ENCODE measurements around the gene COL6A1.

Gene COL6A1, protein sequence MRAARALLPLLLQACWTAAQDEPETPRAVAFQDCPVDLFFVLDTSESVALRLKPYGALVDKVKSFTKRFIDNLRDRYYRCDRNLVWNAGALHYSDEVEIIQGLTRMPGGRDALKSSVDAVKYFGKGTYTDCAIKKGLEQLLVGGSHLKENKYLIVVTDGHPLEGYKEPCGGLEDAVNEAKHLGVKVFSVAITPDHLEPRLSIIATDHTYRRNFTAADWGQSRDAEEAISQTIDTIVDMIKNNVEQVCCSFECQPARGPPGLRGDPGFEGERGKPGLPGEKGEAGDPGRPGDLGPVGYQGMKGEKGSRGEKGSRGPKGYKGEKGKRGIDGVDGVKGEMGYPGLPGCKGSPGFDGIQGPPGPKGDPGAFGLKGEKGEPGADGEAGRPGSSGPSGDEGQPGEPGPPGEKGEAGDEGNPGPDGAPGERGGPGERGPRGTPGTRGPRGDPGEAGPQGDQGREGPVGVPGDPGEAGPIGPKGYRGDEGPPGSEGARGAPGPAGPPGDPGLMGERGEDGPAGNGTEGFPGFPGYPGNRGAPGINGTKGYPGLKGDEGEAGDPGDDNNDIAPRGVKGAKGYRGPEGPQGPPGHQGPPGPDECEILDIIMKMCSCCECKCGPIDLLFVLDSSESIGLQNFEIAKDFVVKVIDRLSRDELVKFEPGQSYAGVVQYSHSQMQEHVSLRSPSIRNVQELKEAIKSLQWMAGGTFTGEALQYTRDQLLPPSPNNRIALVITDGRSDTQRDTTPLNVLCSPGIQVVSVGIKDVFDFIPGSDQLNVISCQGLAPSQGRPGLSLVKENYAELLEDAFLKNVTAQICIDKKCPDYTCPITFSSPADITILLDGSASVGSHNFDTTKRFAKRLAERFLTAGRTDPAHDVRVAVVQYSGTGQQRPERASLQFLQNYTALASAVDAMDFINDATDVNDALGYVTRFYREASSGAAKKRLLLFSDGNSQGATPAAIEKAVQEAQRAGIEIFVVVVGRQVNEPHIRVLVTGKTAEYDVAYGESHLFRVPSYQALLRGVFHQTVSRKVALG

DNA sequence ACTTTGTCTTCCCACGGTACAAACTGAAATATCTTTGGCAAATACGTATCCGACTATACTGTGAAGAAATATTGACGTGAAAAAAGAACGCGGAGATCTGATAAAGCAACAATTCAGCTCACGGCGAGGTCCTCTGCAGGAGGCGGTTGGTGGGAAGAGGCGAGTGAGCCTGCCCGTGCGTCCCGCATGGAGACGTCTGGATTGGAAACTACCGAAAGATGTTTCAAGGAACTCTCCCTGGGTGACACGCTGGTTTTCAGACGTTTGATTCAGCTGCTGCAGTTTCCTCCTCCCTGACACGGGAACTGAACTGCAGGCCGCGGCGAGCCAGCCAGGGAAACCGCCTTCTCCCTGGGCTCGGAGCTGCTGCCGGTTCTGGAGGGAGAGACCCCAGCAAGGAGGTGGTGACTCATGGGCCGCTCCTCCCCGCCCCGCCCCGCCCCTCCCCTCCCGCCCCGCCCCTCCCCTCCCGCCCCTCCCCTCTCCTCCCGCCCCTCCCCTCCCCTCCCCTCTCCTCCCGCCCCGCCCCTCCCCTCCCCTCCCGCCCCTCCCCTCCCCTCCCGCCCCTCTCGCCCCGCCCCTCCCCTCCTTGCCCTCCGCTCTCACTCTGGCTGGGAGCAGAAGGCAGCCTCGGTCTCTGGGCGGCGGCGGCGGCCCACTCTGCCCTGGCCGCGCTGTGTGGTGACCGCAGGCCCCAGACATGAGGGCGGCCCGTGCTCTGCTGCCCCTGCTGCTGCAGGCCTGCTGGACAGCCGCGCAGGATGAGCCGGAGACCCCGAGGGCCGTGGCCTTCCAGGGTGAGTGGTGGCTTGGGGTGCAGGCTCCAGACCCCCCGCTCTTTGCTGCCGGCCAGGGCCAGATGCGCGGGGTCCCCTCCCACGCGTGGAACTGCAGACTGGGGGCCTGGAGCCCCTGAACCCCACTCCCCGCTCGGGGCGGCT lies at the start of gene COL6A1:
COL6A1 (plus strand) TSS at position 620 of the 941 bp plus-strand sequence; CDS start at position 701, 81 bp downstream.
- DNase-seq (ENCODE audit: low spot score), result peak; percentile 91

DNA sequence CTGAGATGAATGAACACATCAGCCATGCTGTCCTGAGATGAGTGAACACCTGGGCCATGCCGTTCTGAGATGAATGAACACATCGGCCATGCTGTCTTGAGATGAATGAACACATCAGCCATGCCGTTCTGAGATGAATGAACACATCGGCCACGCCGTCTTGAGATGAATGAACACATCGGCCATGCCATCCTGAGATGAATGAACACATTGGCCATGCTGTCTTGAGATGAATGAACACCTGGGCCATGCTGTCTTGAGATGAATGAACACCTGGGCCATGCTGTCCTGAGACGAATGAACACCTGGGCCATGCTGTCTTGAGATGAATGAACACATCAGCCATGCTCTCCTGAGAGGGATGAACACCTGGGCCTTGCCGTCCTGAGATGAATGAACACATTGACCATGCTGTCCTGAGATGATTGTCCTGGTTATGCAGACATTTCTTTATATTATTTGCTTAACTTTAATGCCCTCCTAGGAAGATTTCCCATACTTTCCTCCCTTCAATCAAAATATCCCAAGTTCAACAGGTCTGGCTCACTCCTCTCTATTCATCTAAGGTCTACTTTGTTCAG lies 48.6 kb upstream of the COL6A1 start:
- DNase-seq (ENCODE audit: low spot score), result no peak

DNA sequence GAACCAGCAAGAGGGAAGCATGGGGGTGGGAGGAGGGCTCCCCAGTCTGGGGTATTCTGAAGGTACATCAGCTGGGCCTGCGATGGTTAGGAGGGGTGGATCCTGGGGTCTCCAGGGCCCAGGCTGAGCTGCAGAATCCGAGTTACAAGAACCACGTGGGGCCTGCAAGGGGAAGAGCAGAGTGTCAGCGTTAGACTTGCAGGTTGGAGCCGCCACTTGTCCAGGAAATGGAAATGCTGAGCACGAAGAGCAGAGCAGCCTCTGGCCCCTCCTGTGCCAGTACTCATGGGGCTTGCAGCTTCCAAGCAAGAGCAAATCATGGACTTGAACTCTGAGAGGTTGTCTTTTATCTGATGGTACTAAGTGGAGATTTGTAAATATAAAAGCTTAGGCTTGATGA lies 47.5 kb upstream of the COL6A1 start:
- no peak for DNase-seq (ENCODE audit: low spot score)

DNA sequence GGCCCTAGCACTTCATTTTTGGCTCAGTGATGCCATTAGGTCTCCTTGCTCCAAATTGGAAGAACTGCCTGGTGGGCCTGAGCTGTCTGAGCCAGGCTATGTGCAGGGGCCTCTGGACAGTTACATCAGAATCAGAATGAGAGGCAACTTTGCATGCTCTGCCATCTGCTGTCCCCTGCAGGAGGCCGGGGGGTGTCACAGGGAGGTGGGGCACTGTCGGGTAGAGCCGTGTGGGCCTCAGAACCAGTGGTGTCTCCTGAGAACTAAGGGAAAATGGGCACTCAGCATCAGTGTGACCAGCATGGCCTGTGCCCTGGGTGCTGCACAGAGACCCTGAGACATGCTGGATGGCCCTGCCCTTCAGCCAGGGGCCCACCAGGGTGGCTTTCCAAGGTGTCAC lies 47.0 kb upstream of the COL6A1 start:
- DNase-seq (ENCODE audit: low spot score), result no peak

DNA sequence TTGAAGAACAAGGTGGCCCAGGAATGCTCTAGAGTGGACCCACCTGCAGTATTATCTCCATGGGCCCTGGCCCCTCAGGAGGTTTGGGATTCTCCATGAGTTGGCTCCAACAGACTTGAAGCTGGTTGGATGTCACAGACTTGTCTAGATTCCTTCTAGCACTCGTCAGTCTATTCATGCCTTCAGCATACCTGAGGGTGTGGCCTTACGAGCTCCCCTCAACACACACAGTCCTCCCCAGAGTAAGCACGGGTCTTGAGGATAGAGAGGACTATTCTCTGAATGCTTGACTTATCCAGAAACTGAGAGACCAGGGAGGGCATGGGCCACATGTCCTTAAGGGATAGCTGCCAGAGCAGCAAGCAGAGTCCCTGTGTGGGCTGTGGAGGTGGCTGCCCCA lies 45.9 kb upstream of the COL6A1 start:
- DNase-seq (ENCODE audit: low spot score), result no peak

DNA sequence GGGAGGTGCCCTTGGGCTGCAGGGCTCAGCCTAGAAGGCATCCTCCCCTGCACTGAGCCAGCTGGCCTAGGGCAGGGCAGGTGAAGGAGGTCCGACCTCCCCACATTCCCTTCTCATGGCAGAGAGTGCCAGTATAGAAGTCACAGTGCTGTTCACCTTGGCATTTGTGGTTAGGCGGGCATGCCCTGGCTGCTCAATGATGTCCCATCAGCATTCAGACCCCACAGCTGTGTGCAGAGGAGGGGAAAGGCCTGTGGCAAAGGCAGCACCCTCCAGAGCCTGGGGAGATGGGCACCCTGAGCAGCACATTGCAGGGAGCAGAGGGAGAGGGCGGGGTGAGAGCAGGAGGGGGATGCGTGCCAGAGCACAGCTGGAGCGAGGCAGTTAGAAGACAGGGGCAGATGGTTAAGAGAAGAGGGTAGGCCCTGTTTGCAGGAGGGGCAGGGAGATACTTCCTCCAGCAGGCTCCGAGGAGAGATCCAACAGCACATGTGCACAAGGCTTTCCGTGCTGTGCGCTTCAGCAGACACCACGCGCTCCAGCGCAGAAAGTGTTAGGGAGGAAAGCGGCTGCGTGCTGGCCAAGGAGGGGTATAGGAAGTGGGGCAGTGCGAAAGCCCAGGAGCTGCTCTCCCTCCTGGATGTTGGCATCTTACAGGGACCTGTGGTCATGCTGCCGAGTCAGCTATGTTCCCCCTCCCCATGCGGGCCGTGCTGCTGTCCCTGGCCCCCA lies 43.7 kb upstream of the COL6A1 start:
- DNase-seq (ENCODE audit: low spot score), result no peak

DNA sequence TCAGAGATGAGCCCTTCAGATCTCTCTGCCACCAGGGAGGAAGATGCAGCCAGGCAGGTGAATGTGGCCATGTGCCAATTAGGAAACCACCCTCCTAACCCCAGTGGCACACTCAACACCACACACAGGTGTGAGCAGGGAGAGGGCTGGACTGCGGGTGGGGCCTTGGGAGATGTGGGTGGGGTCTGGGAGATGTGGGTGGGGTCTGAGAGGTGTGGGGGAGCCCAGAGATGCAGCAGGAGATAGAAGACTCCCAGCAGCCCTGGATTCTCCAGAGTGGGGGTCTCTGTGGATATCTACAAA lies 43.2 kb upstream of the COL6A1 start:
- no peak for DNase-seq (ENCODE audit: low spot score)

DNA sequence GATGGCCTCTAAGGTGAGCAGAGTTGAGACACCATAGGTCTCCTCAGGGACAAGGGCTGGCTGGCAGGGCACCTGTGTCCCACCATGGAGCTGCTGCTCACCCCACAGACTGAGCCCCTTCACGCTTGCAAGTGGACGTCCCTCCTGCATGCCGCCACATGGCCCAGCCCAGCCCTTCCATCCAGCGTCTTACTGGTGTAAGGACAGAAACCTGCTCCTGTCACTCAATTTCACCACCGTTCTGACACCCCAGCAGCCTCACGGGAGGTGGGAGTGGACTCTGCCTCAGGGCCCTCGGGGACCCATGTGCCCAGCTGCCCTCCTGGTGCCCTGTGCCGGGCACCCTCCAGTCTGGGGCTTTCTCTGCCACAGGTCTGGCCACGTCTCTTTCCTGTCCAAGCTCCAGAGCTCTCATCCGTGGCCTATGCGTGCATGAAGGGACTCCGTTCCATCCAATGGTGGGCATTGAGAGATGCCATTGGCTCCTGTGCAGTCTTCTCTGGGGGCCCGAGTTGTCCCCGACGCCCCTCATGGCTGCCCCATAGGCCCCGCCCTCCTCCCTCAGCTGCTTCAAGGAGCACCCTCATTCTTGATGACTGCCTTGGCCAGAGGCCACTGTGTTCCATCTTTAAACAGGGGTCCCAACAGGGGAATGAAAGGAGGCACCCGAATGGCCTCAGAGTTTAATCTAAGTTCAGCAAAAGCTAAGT lies 42.6 kb upstream of the COL6A1 start:
- no peak for DNase-seq (ENCODE audit: low spot score)

DNA sequence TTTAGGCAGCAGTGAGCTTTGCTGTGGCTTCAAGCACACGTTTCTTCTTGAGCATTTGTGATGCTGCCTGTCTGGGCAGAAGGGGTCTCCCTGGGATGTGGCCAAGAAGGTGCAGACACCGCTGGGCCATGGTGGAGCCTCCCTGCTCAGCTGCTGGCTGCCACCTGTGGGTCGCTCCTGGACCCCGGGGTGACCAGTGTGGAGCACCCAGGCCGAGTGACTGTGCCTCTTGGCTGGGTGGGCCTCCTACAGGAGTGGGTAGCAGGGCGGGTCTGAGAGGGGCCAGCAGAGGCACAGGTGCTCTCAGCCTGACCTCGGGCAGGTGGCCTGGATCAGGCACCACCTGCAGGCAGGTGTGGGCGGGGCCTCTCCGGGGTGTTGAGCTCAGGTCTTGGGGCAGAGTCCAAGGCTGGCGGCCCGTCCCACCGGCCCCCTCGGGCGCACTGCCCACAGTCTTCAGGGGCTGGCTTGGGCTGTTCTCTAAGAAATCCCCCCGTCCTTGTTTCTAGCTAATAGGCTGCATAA lies 42.0 kb upstream of the COL6A1 start:
- no peak for DNase-seq (ENCODE audit: low spot score)

DNA sequence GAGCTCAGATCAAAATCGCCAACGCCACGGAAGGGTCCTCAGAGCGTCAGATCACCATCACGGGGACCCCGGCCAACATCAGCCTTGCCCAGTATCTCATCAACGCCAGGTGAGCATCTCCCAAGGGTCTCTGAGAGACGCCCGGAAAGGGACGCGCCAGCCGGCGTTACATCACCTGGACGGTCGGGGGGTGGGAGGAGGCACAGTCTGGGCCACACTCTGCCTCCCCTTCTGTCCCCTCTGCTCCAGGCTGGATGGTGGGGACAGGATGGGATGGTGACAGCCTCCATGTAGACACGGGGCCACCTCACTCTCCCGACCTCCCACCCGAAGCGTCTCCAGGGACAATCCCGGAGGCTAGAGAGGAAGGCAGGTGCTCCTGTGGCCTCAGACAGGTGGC lies 41.5 kb upstream of the COL6A1 start:
- DNase-seq (ENCODE audit: low spot score), result no peak

DNA sequence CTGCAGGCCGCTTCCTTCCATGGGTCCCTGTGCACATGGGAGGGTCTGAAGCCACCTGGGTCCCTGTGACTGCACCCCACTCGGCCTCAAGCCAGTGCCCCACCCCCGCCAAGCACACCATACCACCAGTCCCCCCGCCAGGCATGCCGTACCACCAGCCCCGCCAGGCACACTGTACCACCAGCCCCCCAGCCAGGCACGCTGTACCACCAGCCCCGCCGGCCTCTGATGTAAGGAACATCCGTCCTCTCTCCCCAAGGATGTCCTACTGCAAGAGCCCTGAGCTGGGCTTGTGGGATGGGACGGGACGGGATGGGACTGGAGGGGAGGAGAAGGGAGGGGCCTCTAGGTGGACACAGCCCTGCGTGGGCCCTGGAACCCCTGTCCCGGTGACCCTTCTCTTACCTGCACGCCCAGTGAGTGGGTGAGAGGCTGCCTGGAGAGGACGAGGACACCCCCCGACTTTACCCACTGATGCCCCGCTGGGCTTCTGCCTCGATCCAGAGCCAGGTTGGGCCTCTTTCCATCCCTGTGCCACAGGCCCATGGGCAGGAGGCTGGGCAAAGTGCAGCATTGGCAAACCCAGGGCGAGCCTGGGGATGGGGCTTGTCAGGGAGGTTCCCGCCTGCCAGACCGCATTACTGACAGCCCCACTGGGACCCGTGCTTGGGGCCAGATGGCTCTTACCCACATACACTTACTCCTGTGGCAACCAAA lies 40.8 kb upstream of the COL6A1 start:
- no peak for DNase-seq (ENCODE audit: low spot score)

DNA sequence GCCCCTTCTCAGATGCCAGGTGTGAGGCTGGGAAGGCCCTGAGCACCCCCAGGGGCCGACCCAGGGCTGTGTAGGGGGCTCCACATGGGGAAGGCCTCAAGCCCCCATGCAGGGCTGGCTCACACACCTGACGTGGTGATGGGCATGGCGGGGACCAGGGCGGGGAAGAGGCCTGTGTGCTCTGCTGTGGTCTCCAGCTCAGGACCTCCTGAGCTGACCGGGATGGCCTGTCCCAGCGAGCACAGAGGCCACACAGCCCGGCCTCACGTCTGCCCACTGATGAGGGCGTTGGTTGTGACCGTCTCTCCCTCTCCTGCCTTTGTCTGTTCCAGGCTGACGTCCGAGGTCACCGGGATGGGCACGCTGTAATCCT lies 40.2 kb upstream of the COL6A1 start:
- no peak for DNase-seq (ENCODE audit: low spot score)

DNA sequence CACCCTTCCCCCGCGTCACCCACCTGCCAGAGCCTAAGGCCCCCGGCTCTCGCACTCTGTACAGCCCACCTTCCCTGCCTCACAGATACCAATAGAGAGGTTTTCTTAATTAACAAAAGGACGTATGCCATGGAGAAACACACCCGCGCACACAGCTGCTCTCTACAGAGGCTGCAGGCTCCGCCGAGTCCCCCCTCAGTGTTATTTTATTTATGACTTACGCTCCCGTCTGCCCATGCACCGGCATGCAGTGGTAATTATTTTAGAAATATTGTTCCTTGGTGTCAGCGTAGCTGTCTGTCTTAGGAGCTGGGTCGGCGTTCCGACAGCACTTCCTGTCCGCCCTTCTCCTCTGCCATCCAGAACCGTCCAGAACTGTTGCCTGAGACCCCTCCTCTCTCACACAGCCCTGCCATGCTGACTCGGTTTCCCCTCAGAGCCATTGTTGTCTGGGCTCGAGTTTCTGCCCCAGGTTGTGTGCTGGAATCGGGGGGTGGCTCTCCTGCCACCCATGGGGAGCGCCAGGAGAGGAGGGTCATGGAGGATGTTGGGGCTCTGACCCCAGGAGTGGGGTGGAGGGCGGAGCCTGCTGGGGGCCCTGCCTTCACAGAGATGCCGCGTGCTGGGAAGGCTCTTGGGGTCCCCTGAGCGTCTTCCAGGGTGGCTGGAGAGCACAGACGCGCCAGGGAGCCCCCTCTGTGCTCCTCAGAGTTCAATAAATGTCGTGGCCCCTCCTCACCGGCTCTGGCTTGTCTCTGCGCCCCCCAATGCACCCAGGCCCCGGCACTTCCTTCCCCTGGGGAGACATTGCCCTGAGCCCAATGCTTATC lies 39.6 kb upstream of the COL6A1 start:
- DNase-seq (ENCODE audit: low spot score), result no peak

DNA sequence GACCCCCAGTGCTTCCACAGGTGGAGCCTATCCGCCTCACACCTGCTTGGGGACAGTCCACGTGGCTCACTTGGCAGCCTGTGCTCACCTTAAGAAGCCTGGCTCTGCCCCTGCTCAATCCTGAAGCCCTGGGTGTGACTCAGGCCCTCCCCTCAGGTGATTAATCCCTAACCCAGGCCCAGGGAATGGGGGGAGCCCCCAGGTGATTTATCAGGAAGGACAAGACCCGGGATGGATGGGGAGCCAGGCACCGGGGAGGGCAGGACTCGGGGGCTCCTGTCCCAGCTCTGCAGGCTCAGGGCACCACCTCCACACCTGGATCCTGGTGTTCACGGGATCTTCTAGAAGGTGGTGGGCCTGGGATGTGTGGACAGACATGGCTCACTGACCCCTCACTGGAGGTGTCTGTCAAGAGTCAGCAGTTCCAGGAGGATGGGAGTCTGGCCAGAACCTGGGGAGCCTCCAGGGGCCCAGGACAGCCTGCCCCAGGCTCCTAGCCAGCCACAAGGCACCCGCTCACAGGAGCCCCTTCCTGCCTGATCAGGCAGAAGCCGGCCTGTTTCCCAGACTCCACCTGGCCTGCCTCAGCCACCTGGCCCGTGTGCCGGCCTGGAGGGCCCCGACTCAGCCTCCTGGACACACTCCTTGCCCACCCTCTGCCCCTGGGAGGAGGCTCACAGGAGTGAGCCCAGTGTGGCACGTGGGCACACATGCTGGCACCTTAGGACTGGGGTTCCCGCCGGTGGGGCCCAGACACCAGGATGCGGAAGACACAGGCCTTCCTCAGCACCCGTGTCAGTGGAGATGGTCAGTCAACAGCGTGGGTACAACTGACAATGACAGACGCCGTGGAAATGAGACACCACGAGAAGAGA lies 38.6 kb upstream of the COL6A1 start:
- DNase-seq (ENCODE audit: low spot score), result no peak

DNA sequence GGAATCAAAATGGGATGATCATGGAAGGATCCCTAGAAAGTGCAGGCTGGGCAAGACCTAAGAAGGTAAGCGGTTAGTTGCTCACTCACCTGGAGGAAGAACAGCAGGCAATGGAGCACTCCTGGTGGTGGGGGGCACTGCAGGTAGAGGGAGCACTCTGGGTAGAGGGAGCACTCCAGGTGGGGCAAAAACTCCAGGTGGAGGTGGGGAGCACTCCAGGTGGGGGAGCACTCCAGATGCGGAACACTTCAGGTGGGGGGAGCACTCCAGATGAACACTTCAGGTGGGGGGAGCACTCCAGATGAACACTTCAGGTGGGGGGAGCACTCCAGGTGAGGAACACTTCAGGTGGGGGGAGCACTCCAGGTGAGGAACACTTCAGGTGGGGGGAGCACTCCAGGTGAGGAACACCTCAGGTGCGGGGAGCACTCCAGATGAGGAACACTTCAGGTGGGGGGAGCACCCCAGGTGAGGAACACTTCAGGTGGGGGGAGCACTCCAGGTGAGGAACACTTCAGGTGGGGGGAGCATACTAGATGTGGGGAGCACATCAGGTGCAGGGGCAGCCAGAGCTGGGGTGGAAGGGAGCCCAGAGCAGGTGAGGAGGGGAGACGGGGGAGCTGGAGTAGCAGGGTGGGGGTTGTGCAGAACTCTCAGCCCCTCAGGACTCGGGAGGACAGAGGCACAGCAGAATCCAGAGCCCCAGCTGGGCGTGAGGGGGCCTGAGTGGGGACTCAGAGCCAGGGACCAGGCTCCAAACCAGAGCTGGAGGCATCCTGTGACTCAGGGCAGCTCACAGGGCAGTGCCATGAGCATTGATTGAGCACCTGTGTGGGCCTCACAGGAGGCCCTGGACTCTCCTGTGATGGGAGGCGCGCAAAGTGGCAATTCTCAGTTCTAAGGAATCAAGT lies 37.7 kb upstream of the COL6A1 start:
- DNase-seq (ENCODE audit: low spot score), result no peak

DNA sequence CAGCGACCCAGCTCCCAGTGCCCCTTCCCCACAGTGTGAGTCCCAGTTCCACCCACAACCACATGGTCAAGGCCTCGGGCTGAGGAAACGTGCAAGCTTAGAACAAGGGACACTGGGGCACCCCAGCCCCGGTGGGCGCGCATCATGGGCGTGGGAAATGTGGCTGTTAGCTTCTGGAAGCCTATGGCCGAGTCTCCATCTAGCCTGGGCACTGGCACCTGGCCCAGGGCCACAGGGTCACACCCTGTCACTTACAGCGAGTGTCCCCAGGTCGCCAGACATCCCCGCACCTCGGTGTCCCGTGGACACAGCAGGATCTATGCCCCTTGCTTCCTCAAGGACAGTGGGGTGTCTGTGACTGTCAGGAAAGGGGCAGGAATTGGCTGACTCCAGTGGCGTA lies 37.0 kb upstream of the COL6A1 start:
- no peak for DNase-seq (ENCODE audit: low spot score)

Data from AG08396 (cell line).